Left lung (tissue), 10 donors: ENCODE measurements around the gene PIK3R5. TPM values are rescaled to one million over a fixed set of nuclear protein-coding genes. Genes with fewer than 3 reads are reported as not detected.

ENCODE experiments used
- ATAC-seq: fragments of 200-7000 bp; cut with Tn5 transposase; one replicate; pipeline ENCODE4 v1.9.1; 2020; ENCODE audit warnings: moderate library complexity
- DNase-seq, 4 donors: peaks; one replicate each; pipeline ENCODE4 v3.0.0-alpha.2; 2013 to 2020
- H3K27ac ChIP-seq, 2 donors: fragments of 200-600 bp; sonication (generic) in 1 of 2; one replicate each; pipeline versions ENCODE4 v1.5.0 to v1.8.0; 2020 to 2021
- H3K27me3 ChIP-seq, 2 donors: fragments of 200-600 bp; sonication (generic) in 1 of 2; one replicate each; pipeline versions ENCODE4 v1.5.0 to v1.8.0; 2020 to 2021
- H3K36me3 ChIP-seq, 2 donors: fragments of 200-600 bp; sonication (generic) in 1 of 2; one replicate each; pipeline versions ENCODE4 v1.5.0 to v1.8.0; 2020 to 2021
- H3K4me1 ChIP-seq, 2 donors: fragments of 200-600 bp; one replicate each; pipeline ENCODE4 v1.8.0; 2021
- H3K4me3 ChIP-seq, 2 donors: fragments of 200-600 bp; sonication (generic) in 1 of 2; one replicate each; pipeline versions ENCODE4 v1.5.0 to v1.8.0; 2020 to 2021; ENCODE audit warnings: mild to moderate bottlenecking in 1 of 2
- H3K9me3 ChIP-seq, 2 donors: fragments of 200-600 bp; sonication (generic) in 1 of 2; one replicate each; pipeline versions ENCODE4 v1.5.0 to v1.8.0; 2020 to 2021
- CTCF ChIP-seq, 2 donors: fragments of 200-600 bp; sonication (generic) in 1 of 2; IDR thresholded peaks; one replicate each; pipeline versions ENCODE4 v1.5.0 to v1.8.0; 2021; ENCODE audit warnings: antibody characterized with exemption in 2 of 2
- intact Hi-C, 2 donors: fragments of 100-400 bp; cut with DNase I; formaldehyde crosslinking; loops; one replicate each; pipeline versions ENCODE4 v1.11.2 to v1.14.2; 2022
- polyA plus RNA-seq, 6 donors: library from polyadenylated mRNA; unstranded; fragments of 120-200 nt; gene quantifications; one replicate each; pipeline ENCODE4 v1.2.1, GENCODE V29; 2013; ENCODE audit not compliant: insufficient read length in 6 of 6
- total RNA-seq, 2 donors: library from RNA; stranded (reverse); fragmentation: NEBNext Ultra II Directional; extraction: Animal tissue kit (Norgen Biotek cat#: 25700); gene quantifications; one replicate each; pipeline ENCODE4 v1.2.1, GENCODE V29; 2021
- donor health status: DM: no; HTN: yes; CAD: no.
- donor health status: DM: no; HTN: no; CAD: no.

Gene PIK3R5
- total and polyA plus RNA-seq, 8 donors: 1.1 to 84.8 (median 2.0) TPM

- ATAC-seq: no peak
- intact Hi-C loops: no loop called here
- Histone ChIP-seq H3K27me3 (peaks cover 40 to 92% of the 10 kb centered on the region in 2 donors), H3K4me3 (no peak overlapping the region), H3K4me1 (peaks cover 5 to 23% of the 10 kb centered on the region in 2 donors), H3K27ac (no peak overlapping the region), H3K36me3 (no peaks in the 10 kb centered on the region), H3K9me3 (no peaks in the 10 kb centered on the region)
- DNase-seq: no peak
- TF ChIP-seq CTCF (IDR thresholded peaks at IDR 0.05): no peak
Measured at GRCh38 chr17:9007052-9007714, 41.7 kb upstream of the PIK3R5 start.

GRCh38 chr17:9006175-9006767 is 40.8 kb upstream of the PIK3R5 start:
- H3K36me3 ChIP-seq: no peaks in the 10 kb centered on the region
- DNase-seq (no peak), ATAC-seq (no peak)
- peaks cover 41 to 95% of the 10 kb centered on the region in 2 donors for H3K27me3 ChIP-seq
- no peak for TF ChIP-seq CTCF (IDR thresholded peaks at IDR 0.05)
- no peaks in the 10 kb centered on the region for H3K9me3 ChIP-seq
- intact Hi-C loops: no loop called here
- H3K4me1 ChIP-seq: peaks cover 5 to 24% of the 10 kb centered on the region in 2 donors
- no peak overlapping the region for H3K4me3 ChIP-seq
- H3K27ac ChIP-seq: no peak overlapping the region

- DNase-seq (no peak), ATAC-seq (no peak)
- peaks cover 41 to 100% of the 10 kb centered on the region in 2 donors for H3K27me3 ChIP-seq
- H3K4me1 ChIP-seq: peaks cover 5 to 24% of the 10 kb centered on the region in 2 donors
- H3K9me3 ChIP-seq: no peaks in the 10 kb centered on the region
- H3K4me3 ChIP-seq: no peak overlapping the region
- no peak for TF ChIP-seq CTCF (IDR thresholded peaks at IDR 0.05)
- intact Hi-C loops: no loop called here
- no peak overlapping the region for H3K27ac ChIP-seq
- H3K36me3 ChIP-seq: no peaks in the 10 kb centered on the region
Measured at GRCh38 chr17:9004961-9005285, 39.4 kb upstream of the PIK3R5 start.

GRCh38 chr17:9004132-9004960 is 38.8 kb upstream of the PIK3R5 start:
- H3K27me3 ChIP-seq: peaks cover 41 to 100% of the 10 kb centered on the region in 2 donors
- H3K4me3 ChIP-seq: no peak overlapping the region
- no peak overlapping the region for H3K27ac ChIP-seq
- H3K36me3 ChIP-seq: no peaks in the 10 kb centered on the region
- intact Hi-C loops: no loop called here
- no peaks in the 10 kb centered on the region for H3K9me3 ChIP-seq
- ATAC-seq: peak; percentile 16
- DNase-seq: no peak
- TF ChIP-seq CTCF (IDR thresholded peaks at IDR 0.05): no peak
- H3K4me1 ChIP-seq: peaks cover 5 to 24% of the 10 kb centered on the region in 2 donors
